Measurements from ENCODE around the gene MMP21.

MMP21 gene

DNA sequence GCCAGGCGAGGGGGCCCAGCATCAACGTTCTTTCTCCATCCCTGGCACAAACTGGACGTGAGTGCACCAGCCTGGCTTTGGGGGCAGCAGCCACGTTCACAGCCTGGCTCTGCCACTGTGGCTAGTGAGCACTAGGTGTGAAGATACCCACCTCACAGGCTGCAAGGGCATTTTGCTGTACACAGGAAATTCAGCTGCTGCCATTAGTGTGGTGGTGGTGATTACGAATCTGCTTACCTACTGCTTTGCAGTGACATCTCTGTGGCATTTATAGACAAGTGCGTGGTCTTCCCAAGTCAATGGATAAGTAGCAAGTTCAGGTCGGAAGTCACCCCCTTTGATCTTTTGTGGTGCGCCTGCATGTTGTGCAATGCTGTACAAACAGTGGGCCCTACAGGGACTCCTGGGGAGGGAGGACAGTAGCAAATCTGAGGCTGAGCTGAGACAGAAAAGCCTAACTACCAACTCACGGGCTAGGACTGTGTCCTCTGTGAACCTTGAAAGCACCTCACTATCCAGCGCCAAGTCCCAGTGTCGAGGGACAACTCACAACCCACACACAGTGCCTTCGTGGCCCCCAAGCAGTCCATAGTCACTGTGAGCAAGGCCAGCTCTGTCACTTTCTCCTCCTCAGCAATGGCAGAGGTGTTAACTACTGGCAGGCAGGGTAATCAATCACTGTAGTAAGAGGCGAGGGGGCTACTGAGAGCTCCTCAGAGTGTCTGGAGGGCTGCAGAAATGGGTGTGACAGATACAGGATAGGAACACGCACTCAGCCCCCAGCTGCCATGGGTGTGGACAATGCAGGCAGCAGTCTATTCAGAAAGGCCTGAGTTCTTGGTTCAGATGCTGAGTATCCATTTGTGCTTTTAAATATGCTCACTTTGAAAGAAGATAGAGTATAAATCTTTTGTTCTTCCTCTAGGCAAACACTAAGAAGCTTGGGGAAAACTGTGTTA is 17.0 kb upstream of the MMP21 start:
- DNase-seq (ENCODE audit: low spot score), result no peak

DNA sequence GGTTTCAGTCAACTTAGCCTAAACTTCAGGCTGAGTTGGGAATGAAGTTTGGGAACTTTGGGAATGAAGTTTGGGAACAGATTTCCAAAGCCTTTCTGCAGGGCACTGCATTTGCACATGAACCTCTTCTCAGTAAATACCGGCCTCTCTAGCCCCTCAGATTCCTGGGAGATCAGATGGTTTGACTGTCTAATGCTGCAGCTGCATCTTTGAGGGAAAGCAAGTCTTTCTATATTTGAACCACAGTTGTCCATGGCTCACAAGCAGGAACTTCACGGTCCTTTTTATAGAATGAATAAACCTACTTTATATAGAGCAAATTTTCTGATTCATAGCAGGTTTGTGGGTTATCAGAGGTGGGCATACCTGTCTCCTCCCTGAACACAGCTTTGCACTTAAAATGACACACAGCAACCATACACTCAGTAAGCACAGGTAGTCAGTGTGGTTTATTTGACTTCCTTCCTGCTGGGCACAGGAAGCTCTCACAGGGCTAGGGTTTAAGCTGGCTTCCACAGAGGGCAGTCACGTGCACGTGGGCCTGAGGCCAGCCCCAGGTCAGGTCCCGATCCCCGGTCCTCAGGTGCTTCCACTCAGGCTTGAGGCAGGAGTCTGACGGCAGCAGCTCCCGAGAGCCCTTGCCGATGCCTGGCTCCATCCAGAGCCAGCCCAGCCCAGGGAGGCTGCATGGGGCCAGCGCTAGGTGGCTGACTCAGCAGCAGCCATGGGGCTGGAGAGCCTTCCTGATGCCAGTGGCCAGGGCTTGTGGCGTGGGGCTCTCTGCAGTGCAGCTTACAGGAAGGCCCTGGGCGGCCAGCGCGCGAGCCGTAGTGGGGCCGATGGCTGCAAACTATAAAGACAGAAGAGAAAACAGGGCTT is 12.8 kb upstream of the MMP21 start:
- DNase-seq (ENCODE audit: low spot score), result no peak

DNA sequence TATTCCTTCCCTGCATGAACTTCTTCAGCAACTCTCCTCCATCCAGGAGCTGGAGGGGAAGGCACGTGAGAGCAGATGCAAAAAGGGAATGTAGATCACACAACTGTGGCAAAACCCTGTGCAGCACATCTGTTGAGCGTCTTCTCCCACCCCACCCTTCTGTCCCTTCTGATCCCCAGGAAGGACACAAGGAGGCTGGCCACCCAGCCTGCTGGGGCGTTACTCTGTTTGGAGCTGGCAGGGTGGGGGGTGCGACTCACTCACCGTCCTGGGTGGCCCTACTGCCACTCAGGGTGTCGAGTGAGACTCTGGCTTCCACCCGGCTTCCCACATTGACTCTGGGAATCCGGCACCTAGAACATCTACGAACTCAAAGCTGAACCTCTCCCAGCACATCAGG is 10.2 kb upstream of the MMP21 start:
- no peak for DNase-seq (ENCODE audit: low spot score)

DNA sequence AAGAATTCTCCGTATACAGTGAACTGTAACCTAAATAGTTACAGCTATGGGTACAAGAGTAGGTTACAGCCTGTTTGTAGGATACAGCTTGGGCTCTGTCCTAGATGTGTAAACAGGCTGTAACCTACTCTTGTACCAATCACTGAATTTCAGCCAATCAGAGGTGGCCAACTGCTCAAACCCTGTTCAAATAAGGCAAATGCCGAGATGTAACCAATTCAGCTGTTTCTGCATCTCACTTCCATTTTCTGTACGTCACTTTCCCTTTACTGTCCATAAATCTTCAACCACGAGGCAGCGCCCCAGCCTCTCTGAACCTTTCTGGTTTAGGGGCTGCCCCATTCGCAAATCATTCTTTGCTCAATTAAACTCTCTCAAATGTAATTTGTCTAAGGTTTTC is 8.3 kb upstream of the MMP21 start:
- peak; percentile 72 for DNase-seq (ENCODE audit: low spot score)

DNA sequence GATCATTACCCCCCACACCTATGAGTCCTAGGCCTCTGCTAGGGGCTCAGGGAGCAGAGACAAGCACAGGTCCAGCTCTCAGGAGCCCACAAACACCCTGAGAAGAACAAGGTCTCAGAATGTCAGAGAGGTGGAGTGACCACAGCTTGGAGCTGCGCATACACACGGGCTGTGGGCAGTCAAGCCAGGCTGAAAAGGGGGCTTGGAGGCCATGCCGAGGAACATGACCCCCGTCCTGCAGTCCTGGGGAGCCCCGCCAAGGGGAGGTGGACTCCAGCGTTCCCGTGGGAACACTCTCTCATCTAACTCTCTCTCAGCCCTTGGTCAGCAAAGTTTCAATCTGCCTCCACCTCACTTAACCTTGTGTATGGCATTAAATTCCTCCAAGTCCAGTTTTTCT is 7.8 kb upstream of the MMP21 start:
- no peak for DNase-seq (ENCODE audit: low spot score)

DNA sequence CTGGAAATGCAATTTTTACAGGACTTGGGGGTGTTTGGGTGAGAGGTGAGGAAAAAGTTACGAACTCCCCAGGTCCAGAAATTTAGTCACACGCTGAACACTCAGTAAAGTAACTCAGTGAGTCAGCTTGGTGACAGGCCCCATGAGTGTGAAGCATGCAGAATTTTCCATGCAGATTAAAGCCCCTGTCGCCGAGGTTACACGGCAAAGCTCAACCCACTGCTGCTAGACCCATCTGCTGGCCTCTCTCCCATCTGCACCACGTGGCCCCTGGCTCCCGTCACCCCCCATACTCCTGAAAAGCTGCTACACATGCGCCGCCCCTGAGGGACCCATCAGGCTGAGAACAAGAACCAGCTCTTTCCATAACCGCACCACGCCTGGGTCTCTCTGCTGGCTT is 7.0 kb upstream of the MMP21 start:
- no peak for DNase-seq (ENCODE audit: low spot score)

DNA sequence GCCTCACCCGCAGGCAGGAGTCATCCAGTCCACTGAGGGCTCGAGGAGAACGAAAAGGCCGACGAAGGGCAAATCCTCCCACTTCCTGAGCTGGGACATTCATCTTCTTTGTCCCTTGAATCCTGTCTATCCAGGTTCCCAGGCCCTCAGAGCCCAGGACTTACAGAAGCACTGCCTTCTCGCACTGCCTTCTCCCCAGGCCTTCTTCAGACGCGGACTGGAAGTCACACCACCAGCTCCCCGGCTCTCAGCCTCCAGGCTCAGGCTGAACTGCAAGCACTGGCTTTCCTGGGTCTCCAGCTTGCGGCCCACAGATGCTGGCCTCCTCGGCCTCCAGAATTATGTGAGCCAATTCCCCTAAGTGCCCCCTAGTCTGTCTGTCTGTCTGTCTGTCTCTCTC is 6.4 kb upstream of the MMP21 start:
- DNase-seq (ENCODE audit: low spot score), result no peak

DNA sequence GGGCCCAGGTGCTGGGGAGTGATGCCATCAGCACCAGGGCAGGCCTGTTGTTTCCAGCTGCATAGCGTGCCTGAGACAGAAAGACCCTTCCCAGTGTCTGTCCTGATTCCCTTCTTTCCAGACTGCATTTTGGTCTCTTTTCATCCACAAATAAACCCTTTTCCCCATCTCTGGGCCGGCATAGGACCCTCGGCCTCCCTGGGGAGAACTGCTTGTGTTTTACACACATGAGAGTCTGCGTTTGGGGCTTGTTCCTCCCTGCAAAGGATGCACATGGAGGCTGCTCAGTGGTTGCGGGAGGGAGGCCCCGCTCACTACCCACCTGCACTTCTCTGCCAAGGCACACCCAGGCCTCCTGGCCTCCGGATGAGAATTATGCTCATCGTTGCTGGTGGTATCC is 5.8 kb upstream of the MMP21 start:
- DNase-seq (ENCODE audit: low spot score), result no peak

DNA sequence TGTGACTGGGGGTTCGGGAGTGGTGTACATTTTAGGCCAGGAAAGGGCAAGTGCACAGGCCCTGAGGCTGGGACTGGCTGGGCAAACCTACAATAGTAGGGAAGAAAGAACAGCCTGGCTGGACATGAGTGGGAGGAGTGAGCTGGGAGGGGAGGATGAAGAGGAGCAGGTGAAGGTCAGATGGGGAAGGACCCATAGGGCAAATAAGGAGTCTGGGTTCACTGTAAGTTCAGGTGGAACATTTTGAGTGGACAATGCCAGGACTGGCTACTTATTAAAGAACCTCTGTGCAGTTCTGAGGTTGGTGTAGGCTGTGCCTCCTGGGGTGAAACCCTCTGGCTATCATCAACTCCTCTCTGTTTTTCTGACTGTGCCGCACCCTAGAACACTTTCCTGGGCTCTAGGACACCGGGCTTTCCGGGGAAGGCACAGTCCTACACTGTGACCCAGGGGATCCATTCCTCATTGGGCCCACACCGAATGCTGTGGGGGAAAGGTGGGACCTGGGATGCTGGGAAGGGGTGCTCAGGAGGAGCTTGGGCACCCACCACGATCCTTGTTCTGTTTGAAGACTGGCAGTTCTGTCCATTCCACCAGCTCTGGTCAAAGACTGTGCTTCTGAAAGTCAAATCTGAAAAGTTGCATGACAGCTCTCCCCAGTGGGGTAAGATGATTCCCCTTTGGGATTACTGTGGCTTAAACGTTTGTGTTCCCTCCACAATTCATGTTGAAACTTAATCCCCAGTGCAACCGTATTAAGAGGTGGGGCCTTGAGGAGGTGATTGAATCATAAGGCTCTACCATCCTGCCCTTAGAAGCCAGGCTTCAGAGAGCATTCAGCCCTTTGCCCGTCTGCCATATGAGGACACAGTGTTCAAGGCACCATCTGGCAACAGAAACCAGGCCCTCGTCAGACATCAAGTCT is 4.0 kb upstream of the MMP21 start:
- DNase-seq (ENCODE audit: low spot score), result no peak

DNA sequence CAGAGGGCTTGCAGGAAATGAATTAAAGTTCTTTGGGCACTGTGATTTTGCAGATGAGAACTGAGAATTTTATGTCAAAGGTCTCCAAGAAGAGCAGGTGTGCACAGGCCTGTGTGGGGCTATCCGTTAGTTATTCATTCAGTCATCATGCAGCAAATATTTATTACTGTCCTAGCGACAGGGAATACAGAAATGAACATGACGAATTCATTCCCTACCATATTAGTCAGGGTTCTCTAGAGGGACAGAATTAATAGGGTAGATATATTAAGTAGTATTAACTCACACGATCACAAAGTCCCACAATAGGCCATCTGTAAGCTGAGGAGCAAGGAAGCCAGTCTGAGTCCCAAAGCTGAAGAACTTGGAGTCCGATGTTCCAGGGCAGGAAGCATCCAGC is 2.9 kb upstream of the MMP21 start:
- DNase-seq (ENCODE audit: low spot score), result no peak

DNA sequence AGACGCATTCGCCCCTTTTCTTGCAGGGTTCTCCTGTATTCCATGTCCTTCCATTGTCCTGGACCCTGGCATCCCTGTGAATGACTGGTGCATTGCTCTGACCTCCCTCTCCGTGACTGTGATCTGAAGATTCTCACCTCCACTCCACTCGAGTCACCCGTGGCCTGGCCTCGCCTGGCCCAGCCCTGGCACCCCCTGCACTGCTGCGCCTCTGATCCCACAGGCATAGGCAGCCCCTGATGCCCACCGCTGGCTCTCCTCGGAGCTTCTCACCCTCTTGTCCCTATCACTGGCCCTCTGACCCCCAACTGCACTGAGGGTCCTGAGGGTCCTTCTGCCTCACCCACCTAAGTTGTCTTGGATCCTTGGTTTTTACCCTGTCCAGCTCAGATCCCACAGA is 2.2 kb upstream of the MMP21 start:
- no peak for DNase-seq (ENCODE audit: low spot score)

DNA sequence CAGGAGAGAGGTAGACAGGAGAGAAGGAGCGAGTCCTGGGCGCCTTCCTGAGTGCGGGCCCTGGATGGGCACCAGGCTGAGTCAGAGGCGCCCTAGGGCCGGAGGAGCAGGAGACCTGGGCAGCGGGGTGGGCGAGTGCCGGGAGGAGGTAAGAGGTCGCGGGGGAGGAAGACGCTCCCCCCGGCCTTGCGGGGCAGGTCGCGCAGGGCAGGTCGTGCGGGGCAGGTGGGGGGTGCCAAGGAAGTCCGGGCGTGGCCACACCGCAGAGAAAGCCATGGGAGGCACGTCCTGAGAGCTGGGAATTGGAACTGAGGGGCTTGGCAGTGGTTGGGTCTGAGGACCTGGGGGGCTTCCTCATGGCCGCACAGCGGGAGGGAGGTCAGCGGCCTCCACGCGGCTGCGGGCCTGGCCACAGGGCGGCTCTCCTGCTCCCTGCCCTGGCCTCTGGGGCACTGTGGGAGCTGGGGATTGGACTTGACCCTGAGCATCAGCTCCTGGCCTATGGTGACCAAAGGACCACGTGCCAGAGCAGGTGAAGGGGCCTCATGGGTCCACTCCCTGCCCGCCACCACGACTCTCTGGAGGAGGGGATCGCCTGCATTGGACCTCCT is 935 bp downstream of the MMP21 start:
- DNase-seq (ENCODE audit: low spot score), result no peak

DNA sequence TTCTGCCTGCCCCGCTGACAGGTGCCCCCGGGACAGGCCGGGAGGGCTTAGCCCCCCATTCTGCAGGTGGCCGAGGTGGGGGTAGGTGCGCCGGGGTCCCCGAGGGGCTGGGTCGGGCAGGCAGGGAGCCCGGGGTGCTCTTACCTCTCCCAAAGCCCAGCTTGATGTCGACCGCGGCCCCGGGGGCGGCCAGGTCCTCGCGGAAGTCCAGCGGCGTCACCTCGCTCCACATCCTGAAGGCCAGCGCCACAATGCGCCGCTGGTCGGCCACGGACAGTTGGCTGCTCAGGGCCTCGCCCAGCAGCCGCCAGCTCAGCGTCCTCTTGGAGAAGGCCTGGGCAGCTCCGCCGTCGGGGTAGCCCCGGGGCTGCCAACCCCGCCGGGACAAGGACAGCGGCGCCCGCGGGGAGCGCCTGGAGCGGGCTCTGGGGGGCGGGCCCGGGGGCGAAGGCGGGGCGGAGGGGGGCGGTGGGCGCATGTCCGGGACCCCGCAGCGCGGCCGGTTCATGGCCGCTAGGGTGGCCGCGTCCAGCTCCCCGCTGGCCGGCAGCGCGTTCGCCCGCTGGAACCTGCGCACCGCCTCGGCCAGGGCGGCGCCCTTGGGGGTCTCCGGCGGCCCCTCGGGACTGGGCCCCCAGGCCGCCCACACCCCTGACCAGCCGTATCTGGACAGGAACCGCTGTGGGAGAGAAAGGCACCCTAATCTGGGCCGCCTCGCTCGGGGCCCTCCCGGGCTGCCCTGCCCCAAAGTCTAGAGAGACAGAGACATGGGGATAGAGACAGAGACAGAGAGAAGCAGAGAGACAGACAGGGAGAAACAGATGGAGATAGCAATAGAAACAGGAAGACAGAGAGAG is 1.7 kb downstream of the MMP21 start:
- DNase-seq (ENCODE audit: low spot score), result no peak

DNA sequence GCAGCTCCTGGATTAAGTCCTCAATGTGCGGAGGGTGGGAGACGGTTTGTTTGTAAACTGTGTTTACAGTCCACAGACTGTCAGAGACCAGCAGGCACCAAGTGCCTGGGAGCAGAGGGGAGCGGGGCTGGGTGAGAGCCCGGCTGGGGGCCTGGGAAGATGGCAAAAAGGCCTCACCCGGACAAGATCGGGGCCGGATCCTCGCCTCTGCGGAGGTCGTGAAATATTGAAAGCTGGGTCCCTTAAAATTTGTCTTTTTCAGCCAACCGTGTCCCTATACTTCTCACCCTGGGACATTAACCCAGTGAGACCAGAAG is 2.8 kb downstream of the MMP21 start:
- no peak for DNase-seq (ENCODE audit: low spot score)

DNA sequence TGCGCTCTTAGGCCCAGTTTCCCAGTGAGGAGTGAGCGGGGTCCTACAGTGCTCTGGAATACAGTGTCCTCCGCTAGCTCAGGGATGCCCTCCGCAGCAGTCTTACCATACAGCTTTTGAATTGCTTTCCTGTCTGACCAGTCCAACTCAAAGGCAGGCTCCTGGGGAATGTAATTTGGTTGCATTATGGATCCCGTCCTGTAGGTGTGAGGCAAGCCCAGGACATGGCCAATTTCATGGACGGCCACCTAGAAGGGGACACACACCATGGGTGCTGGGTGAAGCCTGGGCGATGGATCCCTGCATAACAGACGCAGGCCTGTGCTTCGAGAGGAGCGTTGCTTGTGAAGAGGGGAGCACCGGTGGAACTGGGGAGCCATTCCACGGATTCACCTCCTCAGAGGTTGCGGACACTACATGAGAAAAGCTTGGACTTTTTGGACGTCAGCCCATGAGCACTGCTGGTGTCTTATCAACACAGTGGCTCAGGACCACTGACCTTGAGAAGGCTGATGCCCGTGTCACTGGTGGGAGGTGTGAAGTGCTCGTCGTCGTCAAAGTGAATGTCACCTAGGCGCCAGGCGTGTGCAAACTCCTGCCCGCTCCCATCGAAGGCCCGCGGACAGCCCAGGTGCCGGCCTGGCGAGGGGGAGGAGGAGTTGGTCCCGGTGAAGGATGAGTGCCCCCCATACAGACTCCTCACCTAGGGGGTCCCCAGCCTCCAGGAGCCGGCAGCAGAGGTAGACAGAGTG is 3.3 kb downstream of the MMP21 start:
- DNase-seq (ENCODE audit: low spot score), result no peak

DNA sequence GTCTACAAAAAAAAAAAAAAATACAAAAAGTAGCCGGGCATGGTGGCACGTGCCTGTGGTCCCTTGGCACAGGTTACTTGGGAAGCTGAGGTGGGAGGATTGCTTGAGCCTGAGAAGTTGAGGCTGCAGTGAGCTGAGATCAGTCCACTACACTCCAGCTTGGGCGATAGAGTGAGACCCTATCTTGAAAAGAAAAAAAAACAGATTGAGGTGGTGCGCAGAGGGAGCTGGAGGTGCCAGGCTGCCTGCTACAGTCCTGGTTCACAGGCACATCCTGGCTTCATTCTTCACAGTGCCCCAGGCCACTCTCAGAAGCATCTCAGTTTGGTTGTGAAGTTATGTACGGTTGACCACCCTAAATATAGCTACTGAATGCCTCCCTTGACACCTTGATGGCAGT is 4.8 kb downstream of the MMP21 start:
- no peak for DNase-seq (ENCODE audit: low spot score)

DNA sequence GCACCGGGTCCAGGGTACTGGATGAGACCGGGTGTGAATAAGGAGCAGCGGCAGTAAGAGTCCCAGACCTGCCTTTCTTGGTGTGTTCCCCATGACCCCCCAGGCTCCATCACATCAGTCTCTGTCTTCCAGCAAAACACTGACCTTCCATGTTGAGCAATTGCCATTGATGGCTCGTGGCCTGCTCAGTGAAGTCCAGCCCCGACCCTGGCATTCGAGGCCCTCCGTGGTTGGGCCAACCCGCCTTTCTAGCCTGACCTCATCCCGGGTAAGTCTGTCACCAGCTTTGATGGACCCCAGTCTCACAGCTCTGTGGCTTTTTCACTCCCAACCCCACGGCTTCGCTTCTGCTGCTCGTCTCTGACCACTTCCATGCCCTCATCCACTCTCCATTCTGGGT is 6.4 kb downstream of the MMP21 start:
- no peak for DNase-seq (ENCODE audit: low spot score)

DNA sequence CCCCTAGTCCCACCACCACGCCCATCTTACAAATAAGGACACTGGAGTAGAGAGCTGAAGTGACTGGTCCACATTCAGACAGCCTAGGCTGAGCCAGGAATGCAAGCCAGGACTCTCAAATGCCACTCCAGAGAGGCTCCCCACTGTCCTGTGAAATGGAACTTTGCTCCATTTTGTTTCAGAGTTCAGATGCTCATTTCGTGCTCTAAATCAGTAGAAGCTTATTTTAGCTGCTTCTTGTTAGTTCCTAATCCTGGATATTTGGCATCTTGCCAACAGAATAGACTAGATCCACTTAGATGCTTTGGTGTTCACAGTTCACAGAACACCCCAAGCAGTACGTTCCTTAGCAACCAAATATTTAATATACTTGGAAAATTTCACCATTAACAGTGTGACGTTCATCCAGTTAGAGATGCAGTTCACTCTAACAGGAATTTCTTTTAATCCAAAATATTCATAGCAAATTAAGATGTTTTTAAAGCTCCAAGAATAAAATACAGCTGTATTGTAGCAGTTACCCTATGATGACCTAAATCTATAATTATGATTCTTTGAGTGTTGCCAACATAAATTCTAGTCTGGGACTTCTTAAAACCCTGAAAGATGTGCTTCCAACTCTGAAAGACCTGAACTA is 7.3 kb downstream of the MMP21 start:
- DNase-seq (ENCODE audit: low spot score), result no peak

DNA sequence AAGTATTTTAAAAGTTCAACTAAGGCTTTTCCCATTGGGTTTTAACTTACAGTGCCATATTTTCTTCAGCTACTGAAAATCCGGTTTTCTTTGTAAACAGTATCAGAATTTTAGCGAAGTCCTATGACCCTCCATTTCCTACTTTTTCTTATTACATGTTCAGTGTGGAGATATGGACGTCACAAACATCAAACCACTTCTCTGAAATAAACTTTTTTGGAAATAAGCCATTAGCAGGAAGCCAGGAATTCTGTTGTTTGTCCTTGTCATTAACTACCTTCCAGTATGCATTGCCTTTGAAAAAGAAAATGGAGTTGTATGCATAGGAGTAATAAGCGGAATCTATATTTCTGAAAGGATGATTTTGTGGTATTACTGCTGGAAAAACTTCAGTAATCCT is 9.1 kb downstream of the MMP21 start:
- no peak for DNase-seq (ENCODE audit: low spot score)

All from SK-N-DZ (cell line).